Colonic mucosa (tissue), 4 donors: ENCODE data around the gene ACTN2. TPM values are rescaled to one million over a fixed set of nuclear protein-coding genes. Genes with fewer than 3 reads are reported as not detected.
"Not testable (repeated sequence)": the region's sequence is repeated elsewhere in the genome, so short reads cannot be mapped to it uniquely, and the experiment has no call there.

Experiments used
- DNase-seq: peaks from one replicate; pipeline ENCODE4 v3.0.0-alpha.2; 2020
- H3K27ac ChIP-seq: fragments of 200-600 bp; one replicate; pipeline ENCODE4 v1.8.0; 2021
- H3K27me3 ChIP-seq: fragments of 200-600 bp; one replicate; pipeline ENCODE4 v1.8.0; 2021
- H3K36me3 ChIP-seq: fragments of 200-600 bp; one replicate; pipeline ENCODE4 v1.8.0; 2021
- H3K4me1 ChIP-seq: fragments of 200-600 bp; one replicate; pipeline ENCODE4 v1.8.0; 2021; ENCODE audit warnings: mild to moderate bottlenecking
- H3K4me3 ChIP-seq: fragments of 200-600 bp; one replicate; pipeline ENCODE4 v1.8.0; 2021
- H3K9ac ChIP-seq, 2 donors: one replicate each; pipeline ENCODE4 v1.7.0; 2013; ENCODE audit warnings: control low read depth in 2 of 2, low read depth in 2 of 2, low read length in 2 of 2
- H3K9me3 ChIP-seq: fragments of 200-600 bp; one replicate; pipeline ENCODE4 v1.8.0; 2021
- CTCF ChIP-seq: fragments of 200-600 bp; IDR thresholded peaks from one replicate; pipeline ENCODE4 v1.8.0; 2022; ENCODE audit warnings: antibody characterized with exemption, mild to moderate bottlenecking
- intact Hi-C: fragments of 100-400 bp; cut with DNase I; formaldehyde crosslinking; loops from one replicate; pipeline ENCODE4 v1.14.1; 2022
- total RNA-seq, 2 donors: library from RNA; stranded (reverse); fragmentation: NEBNext Ultra II Directional in 1 of 2; extraction: Animal tissue kit (Norgen Biotek cat#: 25700) in 1 of 2; gene quantifications; one replicate each; pipeline ENCODE4 v1.2.1, GENCODE V29; 2021
- donor health status: healthy.
- donor health status: DM: no; HTN: no; CAD: no.
- donor health status: DM: no; HTN: no; CAD: no.

Gene ACTN2
- total RNA-seq, 2 donors from 2014 or later, result 0.05 to 0.72 TPM

- no peak for DNase-seq
- no peak overlapping the region for H3K4me3 ChIP-seq
- H3K27me3 ChIP-seq, result no peaks in the 10 kb centered on the region
- no peak overlapping the region for H3K9ac ChIP-seq
- no peaks in the 10 kb centered on the region for H3K4me1 ChIP-seq
- H3K9me3 ChIP-seq, result no peaks in the 10 kb centered on the region
- TF ChIP-seq CTCF, result no peak
- no peak overlapping the region for H3K27ac ChIP-seq
- no peaks in the 10 kb centered on the region for H3K36me3 ChIP-seq
- intact Hi-C loops, result no loop called here
Observed at GRCh38 chr1:236654511-236654910, 31.8 kb upstream of the ACTN2 start.

- H3K4me3 ChIP-seq, result no peak overlapping the region
- H3K27me3 ChIP-seq, result no peaks in the 10 kb centered on the region
- intact Hi-C loops, result no loop called here
- no peak overlapping the region for H3K9ac ChIP-seq
- H3K4me1 ChIP-seq, result no peaks in the 10 kb centered on the region
- no peak for TF ChIP-seq CTCF
- no peak overlapping the region for H3K27ac ChIP-seq
- no peak for DNase-seq
- H3K36me3 ChIP-seq, result no peaks in the 10 kb centered on the region
- H3K9me3 ChIP-seq, result no peaks in the 10 kb centered on the region
Observed at GRCh38 chr1:236654957-236655356, 31.3 kb upstream of the ACTN2 start.

DNA sequence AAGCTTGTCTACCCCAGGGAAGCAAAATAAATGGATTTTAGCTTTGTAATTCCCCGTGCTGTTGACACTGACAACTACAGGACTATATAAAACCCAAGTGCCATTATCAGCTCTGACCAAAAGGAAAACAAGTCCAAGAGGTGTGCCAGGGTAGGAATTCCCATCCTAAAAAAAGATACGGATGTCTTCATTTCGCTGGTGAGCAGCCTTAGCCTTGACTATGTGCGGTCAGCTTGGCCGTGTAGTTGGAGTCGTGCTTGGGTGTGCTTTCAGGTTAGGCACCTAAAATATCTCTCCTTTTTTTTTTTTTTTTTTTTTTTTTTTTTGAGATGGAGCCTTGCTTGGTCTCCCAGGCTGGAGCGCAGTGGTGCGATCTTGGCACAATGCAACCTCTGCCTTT lies 28.9 kb upstream of the ACTN2 start:
- Histone ChIP-seq H3K4me1 (no peaks in the 10 kb centered on the region), H3K4me3 (no peak overlapping the region), H3K9me3 (no peaks in the 10 kb centered on the region), H3K36me3 (no peaks in the 10 kb centered on the region), H3K27ac (no peak overlapping the region), H3K9ac (no peak overlapping the region), H3K27me3 (no peaks in the 10 kb centered on the region)
- TF ChIP-seq CTCF, result no peak
- DNase-seq, result no peak
- intact Hi-C loops, result no loop called here

DNA sequence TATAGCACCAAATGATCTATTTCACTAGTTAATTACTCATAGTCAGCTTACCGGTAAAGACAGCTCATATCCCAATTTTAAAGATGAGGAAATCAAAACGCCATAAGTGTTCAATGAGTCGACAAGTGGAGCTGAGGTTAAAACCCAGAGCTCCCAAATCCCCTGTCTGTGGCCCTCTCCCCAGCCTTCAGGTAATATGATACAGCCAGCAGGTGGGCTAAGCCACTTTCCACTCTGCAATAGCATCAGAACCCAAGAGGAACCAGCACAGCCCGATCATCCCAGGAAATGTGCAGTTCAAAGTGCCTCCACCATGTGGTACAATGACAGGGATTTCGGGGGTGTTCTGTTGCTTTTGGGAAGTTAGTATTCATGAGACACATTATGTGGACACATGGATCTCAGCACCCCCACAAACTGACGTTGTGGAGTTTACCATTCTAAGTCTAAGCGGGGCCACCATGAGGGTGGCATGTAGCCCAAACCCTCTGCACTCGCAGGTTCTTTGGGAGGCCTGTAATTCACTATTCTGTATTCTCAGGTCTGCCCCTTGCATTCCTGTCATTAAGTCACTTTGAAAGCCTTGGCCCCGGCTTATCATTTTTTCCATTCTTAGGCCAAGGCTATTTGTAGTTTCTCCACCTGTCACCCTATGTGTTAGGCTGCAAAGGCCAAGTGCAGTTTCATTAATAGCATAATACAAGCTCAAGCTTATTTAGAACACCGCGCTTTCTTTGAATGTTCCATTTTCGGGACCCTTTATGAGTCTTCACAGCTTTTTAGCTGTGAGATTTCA lies 26.3 kb upstream of the ACTN2 start:
- no peaks in the 10 kb centered on the region for H3K36me3 ChIP-seq
- H3K4me1 ChIP-seq, result no peaks in the 10 kb centered on the region
- no peak overlapping the region for H3K9ac ChIP-seq
- intact Hi-C loops, result no loop called here
- H3K4me3 ChIP-seq, result no peak overlapping the region
- no peak overlapping the region for H3K27ac ChIP-seq
- DNase-seq, result no peak
- no peaks in the 10 kb centered on the region for H3K27me3 ChIP-seq
- H3K9me3 ChIP-seq, result no peaks in the 10 kb centered on the region
- TF ChIP-seq CTCF, result no peak

GRCh38 chr1:236663934-236664333 lies 22.4 kb upstream of the ACTN2 start:
- Histone ChIP-seq H3K27ac (no peak overlapping the region), H3K9me3 (no peaks in the 10 kb centered on the region), H3K4me3 (no peak overlapping the region), H3K36me3 (no peaks in the 10 kb centered on the region), H3K9ac (no peak overlapping the region), H3K4me1 (no peaks in the 10 kb centered on the region), H3K27me3 (no peaks in the 10 kb centered on the region)
- TF ChIP-seq CTCF, result no peak
- no peak for DNase-seq
- intact Hi-C loops, result no loop called here

DNA sequence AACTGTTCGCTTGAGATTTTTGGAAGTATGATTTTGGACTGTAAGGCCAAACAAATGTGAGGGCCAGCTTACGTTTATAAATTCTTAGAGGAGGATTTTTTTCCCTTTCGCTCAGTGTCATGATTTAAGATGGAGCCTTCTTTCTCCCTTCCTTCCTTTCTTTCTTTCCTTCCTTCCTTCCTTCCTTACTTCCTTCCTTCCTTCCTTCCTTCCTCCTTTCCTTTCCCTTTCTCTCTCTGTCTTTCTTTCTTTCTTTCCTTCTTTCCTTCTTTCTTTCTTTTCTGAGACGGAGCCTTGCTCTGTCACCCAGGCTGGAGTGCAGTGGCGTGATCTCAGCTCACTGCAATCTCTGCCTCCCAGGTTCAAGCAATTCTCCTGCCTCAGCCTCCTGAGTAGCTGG lies 17.4 kb upstream of the ACTN2 start:
- H3K9me3 ChIP-seq, intact Hi-C loops, H3K9ac ChIP-seq, H3K27me3 ChIP-seq, H3K27ac ChIP-seq, H3K4me1 ChIP-seq, H3K36me3 ChIP-seq, DNase-seq, H3K4me3 ChIP-seq: not testable (repeated sequence)
